ENCODE measurements around the gene CCDC90B.

The CCDC90B gene

GRCh38 chr11:83280256-83280655, 5.9 kb downstream of the CCDC90B start:
- Histone ChIP-seq H3K9ac (ENCODE audit: low read depth, low read length) (no peak overlapping the region), H3K4me3 (ENCODE audit: low read depth in 1 of 2, low read length in 2 of 2) (no peak overlapping the region), H3K4me2 (ENCODE audit: insufficient read depth, low read length) (no peak overlapping the region), H3K27me3 (ENCODE audit: insufficient read depth, low read length, poor library complexity) (no peaks in the 10 kb centered on the region), H2AFZ (ENCODE audit: low read depth, low read length) (no peak overlapping the region), H3K79me2 (ENCODE audit: insufficient read depth, low read length) (peaks cover 35% of the 10 kb centered on the region), H3K27ac (ENCODE audit: low read length) (no peak overlapping the region), H3K9me3 (ENCODE audit: insufficient read depth, low read length, severe bottlenecking) (no peaks in the 10 kb centered on the region), H4K20me1 (ENCODE audit: insufficient read depth, low read length) (no peaks in the 10 kb centered on the region), H3K4me1 (ENCODE audit: insufficient read depth, low read length) (peaks cover 29% of the 10 kb centered on the region), H3K36me3 (ENCODE audit: insufficient read depth, low read length) (peaks cover 26% of the 10 kb centered on the region)
- no peak for DNase-seq
- no peak for TF ChIP-seq CTCF (IDR thresholded peaks at IDR 0.05; ENCODE audit: borderline replicate concordance, extremely low read depth, low read length, poor library complexity, severe bottlenecking)
- TF ChIP-seq EZH2 (IDR thresholded peaks at IDR 0.05; ENCODE audit: borderline replicate concordance, low read depth, low read length, severe bottlenecking), result no peak
- ATAC-seq (ENCODE audit: insufficient read depth, low read depth), result no peak

- TF ChIP-seq EZH2 (IDR thresholded peaks at IDR 0.05; ENCODE audit: borderline replicate concordance, low read depth, low read length, severe bottlenecking) (no peak), CTCF (IDR thresholded peaks at IDR 0.05; ENCODE audit: borderline replicate concordance, extremely low read depth, low read length, poor library complexity, severe bottlenecking) (no peak)
- Histone ChIP-seq H2AFZ (ENCODE audit: low read depth, low read length) (no peak overlapping the region), H3K36me3 (ENCODE audit: insufficient read depth, low read length) (peaks cover 36% of the 10 kb centered on the region), H3K9me3 (ENCODE audit: insufficient read depth, low read length, severe bottlenecking) (no peaks in the 10 kb centered on the region), H4K20me1 (ENCODE audit: insufficient read depth, low read length) (no peaks in the 10 kb centered on the region), H3K9ac (ENCODE audit: low read depth, low read length) (no peak overlapping the region), H3K27me3 (ENCODE audit: insufficient read depth, low read length, poor library complexity) (no peaks in the 10 kb centered on the region), H3K4me2 (ENCODE audit: insufficient read depth, low read length) (no peak overlapping the region), H3K4me1 (ENCODE audit: insufficient read depth, low read length) (peaks cover 10% of the 10 kb centered on the region), H3K27ac (ENCODE audit: low read length) (no peak overlapping the region), H3K4me3 (ENCODE audit: low read depth in 1 of 2, low read length in 2 of 2) (no peak overlapping the region), H3K79me2 (ENCODE audit: insufficient read depth, low read length) (peaks cover 16% of the 10 kb centered on the region)
- no peak for DNase-seq
- ATAC-seq (ENCODE audit: insufficient read depth, low read depth), result no peak
Measured at GRCh38 chr11:83278351-83278750, 7.8 kb downstream of the CCDC90B start.

- Histone ChIP-seq H3K4me3 (ENCODE audit: low read depth in 1 of 2, low read length in 2 of 2) (no peak overlapping the region), H3K9ac (ENCODE audit: low read depth, low read length) (no peak overlapping the region), H3K9me3 (ENCODE audit: insufficient read depth, low read length, severe bottlenecking) (no peaks in the 10 kb centered on the region), H3K27ac (ENCODE audit: low read length) (no peak overlapping the region), H3K4me1 (ENCODE audit: insufficient read depth, low read length) (no peaks in the 10 kb centered on the region), H3K36me3 (ENCODE audit: insufficient read depth, low read length) (peaks cover 53% of the 10 kb centered on the region), H3K79me2 (ENCODE audit: insufficient read depth, low read length) (peaks cover 5% of the 10 kb centered on the region; the same call in 1 of the 2 replicates), H4K20me1 (ENCODE audit: insufficient read depth, low read length) (no peaks in the 10 kb centered on the region), H2AFZ (ENCODE audit: low read depth, low read length) (no peak overlapping the region), H3K27me3 (ENCODE audit: insufficient read depth, low read length, poor library complexity) (no peaks in the 10 kb centered on the region), H3K4me2 (ENCODE audit: insufficient read depth, low read length) (no peak overlapping the region)
- TF ChIP-seq EZH2 (IDR thresholded peaks at IDR 0.05; ENCODE audit: borderline replicate concordance, low read depth, low read length, severe bottlenecking) (no peak), CTCF (IDR thresholded peaks at IDR 0.05; ENCODE audit: borderline replicate concordance, extremely low read depth, low read length, poor library complexity, severe bottlenecking) (no peak)
- no peak for DNase-seq
- ATAC-seq (ENCODE audit: insufficient read depth, low read depth), result no peak
Measured at GRCh38 chr11:83275888-83276641, 10.1 kb downstream of the CCDC90B start.

Measured in DND-41 (cell line).